Stimulated activated CD8-positive, alpha-beta memory T cell treated with anti-CD3 and anti-CD28 coated beads, Interleukin-15, amount 100 ng/mL, for 24 hours (primary cell): ENCODE measurements around the gene KSR2.
"Not testable (repeated sequence)": the region's sequence is repeated elsewhere in the genome, so short reads cannot be mapped to it uniquely, and the experiment has no call there.

Source experiments
- DNase-seq: peaks from one replicate; pipeline ENCODE4 v3.0.0-alpha.2; 2020; ENCODE audit warnings: low read depth

Gene KSR2

DNA sequence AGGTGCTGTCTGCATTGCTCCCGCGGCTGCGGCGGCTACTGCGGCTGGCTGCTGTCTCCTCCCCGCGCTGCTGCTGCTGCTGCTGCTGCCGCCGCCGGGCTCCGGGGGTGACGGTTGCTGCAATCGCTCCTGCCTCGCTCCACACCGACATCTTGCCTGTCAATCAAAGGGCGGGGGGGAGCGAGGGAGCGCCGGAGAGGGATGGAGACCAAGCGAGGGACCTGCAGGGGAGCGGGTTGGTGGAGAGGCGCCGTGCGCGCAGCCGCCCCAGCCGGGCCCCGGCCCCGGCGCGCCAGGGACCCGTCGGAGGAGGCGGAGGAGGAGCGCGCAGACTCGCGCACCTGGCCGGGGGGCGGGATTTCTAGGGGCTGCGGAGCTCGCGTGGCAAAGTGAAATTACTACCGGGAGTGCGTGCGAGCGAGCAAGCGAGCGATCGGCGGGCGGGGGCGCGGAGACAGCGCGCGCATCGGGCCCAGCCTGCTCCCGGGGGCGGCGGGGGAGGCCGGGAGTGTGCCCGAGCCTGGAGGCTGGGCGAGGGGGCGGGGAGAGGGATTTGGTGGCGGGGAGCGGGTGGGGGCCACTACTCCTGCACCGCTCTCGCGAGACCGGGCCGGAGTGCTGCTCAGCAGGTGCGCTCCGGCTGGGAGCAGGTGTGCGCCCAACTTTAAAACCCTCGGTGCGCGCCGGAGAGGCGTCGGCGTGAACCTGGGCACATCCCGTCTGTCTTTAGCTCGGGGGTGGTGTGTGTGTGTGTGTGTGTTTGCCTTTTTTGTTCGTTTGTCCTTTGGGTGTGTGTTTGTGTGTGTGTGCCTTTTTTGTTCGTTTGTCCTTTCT is at the start of gene KSR2:
KSR2 (minus strand) TSS at position 165 of the 834 bp plus-strand sequence. CDS start 735 bp downstream, outside the sequence.
- peak; percentile 9 for DNase-seq

- no peak for DNase-seq
Observed at GRCh38 chr12:118017926-118018325, 49.1 kb upstream of the KSR2 start.

DNA sequence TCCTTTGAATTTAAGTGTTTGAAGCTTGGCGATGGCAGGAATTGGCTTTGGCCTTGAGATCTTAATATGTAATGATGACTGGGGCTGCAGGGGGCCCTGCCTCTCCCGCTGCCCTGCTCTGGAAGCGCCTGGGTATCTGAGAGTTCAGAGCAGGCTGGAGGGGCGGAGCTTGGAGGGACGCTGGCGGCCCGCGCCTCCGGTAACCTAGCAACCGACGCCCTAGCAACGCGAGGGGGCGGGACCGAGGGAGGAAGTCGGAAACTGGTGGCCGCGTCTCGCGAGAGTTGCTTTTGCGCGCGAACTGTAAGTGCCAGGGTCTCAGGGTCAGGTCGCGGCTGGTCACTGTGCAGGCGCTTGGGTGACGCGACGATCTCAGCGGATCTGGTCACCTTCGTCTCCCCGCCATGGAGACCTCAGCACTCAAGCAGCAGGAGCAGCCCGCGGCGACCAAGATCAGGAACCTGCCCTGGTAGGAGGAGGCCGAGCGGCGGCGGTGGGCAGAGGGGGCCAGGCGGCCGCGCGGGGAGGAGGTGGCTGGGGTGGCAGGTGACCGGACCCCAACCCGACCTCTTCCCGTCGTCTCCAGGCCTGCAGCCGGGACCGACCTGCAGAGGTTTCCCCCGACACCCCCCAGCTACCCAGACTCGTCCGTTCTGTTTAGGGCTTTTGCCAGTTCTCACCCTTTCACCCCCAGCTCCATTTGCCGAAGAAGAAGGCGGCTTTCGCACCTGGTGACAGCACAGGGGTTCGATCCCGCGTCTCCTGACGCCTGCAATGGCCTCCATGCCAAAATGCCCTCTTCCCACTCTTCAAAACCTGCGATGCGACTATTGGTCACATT is 47.9 kb upstream of the KSR2 start, which contains the start of gene RFC5:
RFC5 (plus strand) TSS at position 280 of the 841 bp plus-strand sequence; CDS start at position 405, 125 bp downstream.
- peak; percentile 96 for DNase-seq

DNA sequence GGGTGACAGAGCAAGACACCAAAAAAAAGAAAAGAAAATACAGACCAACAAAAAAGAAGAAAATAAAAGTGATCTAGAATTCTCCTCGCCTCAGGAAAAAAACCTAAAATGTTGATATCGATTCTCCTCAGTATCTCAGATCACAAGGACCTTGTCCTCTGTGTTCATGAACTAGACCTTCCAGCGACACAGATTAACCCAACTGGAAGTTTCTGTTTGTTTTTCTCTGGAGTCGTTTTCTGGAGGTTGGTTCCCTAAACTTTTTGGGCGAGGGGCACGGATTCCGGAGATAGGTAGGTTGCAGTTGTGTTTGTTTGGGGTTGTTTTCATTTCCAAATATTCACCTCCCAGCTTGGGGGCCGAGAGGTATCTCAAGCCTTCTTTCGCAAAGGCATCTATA is 47.2 kb upstream of the KSR2 start:
- no peak for DNase-seq

DNA sequence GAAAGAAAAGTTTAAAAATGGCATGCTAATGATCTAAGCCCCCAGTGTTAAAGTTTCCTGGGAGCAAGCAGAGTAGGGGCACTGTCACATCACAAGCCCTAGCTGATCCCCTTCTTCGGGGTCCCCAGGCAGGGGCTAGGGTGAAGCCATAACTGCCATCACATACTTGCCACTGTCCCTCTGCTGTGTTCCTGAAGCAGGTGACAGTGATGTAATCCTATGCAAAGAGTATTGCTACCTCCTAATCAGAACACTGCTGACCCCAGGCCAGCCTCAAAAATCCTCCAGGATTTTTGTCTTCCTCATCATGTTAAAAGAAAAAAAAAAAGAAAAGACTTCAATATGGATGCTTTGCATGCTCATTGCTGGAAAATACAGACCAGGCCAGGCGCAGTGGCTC is 46.5 kb upstream of the KSR2 start:
- DNase-seq: no peak

DNA sequence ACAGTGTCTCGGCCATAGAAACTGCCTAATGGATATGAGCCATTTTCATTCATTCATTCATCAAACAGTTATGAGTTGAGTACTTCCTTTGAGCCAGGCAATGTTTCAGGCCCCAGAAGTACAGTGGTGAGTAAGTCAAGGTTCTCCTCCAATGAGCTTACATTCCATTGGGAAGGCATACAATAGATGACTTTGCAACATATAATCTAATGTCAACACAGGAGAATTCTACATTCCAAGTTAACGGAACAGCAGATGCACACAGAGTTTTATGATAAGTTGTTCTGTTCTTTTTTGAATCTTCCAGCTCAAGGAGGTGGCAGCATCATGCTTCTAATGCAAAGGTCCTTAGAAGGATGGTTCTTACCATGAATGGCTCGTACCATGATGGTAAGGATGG is 44.5 kb upstream of the KSR2 start:
- DNase-seq: no peak

GRCh38 chr12:118011961-118012360 is 43.2 kb upstream of the KSR2 start:
- no peak for DNase-seq

- DNase-seq: no peak
Observed at GRCh38 chr12:118011377-118011776, 42.6 kb upstream of the KSR2 start.

- DNase-seq: no peak
Observed at GRCh38 chr12:118010903-118011302, 42.1 kb upstream of the KSR2 start.

DNA sequence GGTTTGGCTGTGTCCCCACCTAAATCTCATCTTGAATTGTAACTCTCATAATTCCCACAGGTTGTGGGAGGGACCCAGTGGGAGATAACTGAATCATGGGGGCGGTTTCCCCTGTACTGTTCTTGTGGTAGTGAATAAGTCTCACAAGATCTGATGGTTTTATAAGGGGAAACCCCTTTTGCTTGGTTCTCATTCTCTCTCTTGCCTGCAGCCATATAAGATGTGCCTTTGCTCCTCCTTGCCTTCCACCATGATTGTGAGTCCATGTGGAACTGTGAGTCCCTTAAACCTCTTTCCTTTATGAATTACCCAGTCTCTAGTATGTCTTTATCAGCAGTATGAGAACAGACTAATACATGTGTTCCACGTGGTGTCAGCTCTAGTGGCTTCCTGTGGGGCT is 31.0 kb upstream of the KSR2 start:
- not testable (repeated sequence) for DNase-seq

DNA sequence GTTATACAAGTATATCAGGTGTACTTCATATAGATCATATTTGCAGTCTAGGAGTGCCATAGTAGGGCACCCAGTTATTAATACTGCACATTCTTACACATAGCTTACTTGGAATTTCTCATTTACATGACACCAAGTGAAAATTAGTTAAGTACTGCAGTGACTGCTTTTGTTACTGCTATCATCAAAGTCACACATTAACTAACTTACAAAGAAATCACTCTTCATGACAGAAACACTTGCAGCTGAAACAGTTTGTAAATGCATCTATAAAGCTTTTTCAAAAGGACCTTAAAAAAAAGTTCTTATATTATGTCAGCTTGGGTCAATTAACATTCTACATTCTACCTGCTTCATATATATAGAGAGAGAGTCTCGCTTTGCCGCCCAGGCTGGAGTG is 29.9 kb upstream of the KSR2 start:
- DNase-seq: no peak

DNA sequence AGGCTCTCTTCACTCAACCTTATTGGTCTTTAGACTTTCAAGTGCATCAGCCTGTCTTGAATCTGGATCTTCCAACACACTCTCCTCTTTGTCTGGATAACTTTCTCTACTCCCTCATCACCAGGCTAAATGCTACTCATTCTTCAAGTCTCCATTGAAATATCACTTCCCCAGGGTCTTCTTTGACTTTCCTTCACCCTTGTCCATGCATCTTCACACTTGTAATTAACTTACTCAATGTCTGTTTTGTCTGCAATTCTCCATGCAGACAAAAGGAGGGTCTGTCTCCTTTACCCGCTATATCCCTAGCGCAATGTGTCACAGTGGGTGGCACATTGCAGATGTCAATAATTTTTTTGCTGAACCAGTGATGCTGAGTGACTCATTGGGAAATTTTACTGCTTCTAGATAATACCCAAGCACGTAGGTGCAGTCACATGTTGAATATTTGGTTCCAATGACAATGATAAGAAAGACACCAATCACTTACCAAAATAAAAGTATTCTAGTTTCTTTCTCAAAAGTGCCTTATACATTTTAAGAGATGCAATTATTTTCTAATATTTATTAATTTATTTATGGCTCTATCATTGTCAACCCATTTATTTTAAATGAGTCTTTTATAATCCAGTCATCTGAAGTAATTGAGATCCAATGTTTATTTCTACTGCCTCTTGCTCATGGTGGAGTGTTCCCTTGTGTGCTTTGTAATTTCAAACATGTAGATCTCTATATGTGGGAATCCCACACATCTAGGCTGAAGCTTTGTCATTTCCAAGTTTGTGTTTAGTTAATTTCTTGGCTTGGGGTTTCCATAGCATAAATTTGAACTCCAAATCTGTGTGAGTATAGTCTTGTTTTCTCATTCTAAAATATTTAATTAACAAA is 26.0 kb upstream of the KSR2 start:
- no peak for DNase-seq

- no peak for DNase-seq
Observed at GRCh38 chr12:117986705-117987469, 18.1 kb upstream of the KSR2 start.

GRCh38 chr12:117985182-117985581 is 16.4 kb upstream of the KSR2 start:
- no peak for DNase-seq

DNA sequence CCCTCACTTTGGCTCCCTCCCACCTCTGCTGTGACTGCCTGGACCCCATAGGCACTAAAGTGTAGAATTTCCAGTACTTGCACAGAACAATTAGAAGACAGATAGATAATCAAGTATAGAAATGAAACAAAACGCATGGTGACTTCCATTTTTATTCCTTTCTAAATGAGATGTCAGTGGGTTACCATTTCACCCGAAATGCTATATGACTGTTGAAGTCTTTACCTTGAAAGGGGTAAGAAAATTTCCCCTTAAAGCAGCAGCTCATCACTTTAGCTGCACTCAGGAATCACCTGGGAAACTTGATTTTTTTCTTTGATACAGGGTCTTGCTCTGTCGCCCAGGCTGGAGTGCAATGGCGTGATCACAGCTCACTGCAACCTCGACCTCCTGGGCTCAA is 12.5 kb upstream of the KSR2 start:
- no peak for DNase-seq

- DNase-seq: no peak
Observed at GRCh38 chr12:117980616-117981015, 11.8 kb upstream of the KSR2 start.

DNA sequence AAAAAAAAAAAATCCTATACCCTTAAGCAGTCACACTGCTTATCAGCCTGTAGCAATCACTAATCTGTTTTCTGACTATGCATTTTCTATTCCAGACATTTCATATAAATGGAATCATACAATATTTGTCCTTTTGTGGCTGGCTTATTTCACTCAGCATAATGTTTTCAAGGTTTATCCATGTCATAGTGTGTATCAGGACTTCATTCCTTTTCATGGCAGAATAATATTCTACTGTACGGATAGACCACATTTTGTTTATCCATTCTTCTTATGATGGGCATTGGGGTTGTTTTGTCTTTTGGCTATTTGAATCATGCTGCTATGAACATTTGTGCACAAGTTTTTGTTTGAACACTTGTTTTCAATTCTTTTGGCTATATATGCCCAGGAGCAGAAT is 8.6 kb upstream of the KSR2 start:
- DNase-seq: no peak

- DNase-seq: no peak
Observed at GRCh38 chr12:117975006-117975405, 6.2 kb upstream of the KSR2 start.

- no peak for DNase-seq
Observed at GRCh38 chr12:117972301-117972700, 3.5 kb upstream of the KSR2 start.

GRCh38 chr12:117970334-117970733 is 1.5 kb upstream of the KSR2 start:
- no peak for DNase-seq

DNA sequence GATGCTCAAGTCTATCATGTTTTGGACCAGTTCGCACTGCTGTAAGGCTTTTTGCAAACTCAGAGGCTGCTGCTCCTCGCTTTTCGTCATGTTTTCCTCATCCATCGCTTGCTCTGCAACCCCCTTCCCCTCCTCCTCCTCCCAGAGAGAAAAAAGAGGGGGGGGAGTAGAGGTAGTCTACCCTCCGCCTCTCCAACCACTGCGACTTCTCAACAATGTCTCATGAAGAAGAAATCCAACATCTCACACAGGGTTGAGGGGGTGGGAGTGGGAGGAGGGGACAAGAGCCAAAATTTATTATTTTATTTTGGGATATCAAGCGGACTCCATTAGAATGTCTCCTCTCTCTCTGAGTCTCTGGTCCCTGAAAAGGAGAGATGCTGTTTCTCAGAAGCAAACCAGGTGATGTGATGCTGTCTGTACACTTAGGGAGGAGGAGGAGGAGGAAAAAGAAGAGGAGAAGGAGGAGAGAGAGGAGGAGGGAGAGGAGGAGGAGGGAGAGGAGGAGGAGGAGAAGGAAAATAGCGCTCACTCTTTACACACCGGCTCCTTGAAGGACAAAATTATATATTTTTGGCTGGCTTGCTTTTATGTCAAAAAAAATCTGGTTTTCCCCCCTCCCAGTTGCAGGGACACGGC is 520 bp downstream of the KSR2 start:
- DNase-seq: no peak
